Uterus (tissue), 2 donors: Measurements from ENCODE around the gene TNFRSF6B.

Experiments
- CTCF ChIP-seq, 4 experiments: fragments of 200-600 bp in 2 of 4; fragments of 450-650 bp in 2 of 4; sonication (generic) in 2 of 4; IDR thresholded peaks; one replicate each; pipeline ENCODE4 v1.5.1; 2016 to 2019; ENCODE audit warnings: antibody characterized with exemption in 4 of 4, mild to moderate bottlenecking in 2 of 4, moderate library complexity in 1 of 4
- POLR2A ChIP-seq, 2 donors: fragments of 450-650 bp; IDR thresholded peaks; one replicate each; pipeline ENCODE4 v1.6.1; 2016; ENCODE audit warnings: antibody characterized with exemption in 2 of 2, mild to moderate bottlenecking in 1 of 2, moderate library complexity in 1 of 2

- TF ChIP-seq CTCF (IDR thresholded peaks at IDR 0.05): no peak
- TF ChIP-seq POLR2A (IDR thresholded peaks at IDR 0.05): no peak
Observed at GRCh38 chr20:63745961-63746731, 49.7 kb downstream of the TNFRSF6B start.
